GM12892 (cell line): ENCODE data around the gene PRDM2.

Experiments
- DNase-seq: peaks from one replicate; pipeline ENCODE4 v3.0.0; 2011; ENCODE audit not compliant: insufficient read length
- FAIRE-seq: peaks from 2 replicates; lab custom pipeline; 2011; peaks lifted over from hg19 to GRCh38; lab: Jason Lieb, UNC
- POLR2A ChIP-seq: IDR thresholded peaks from 2 replicates; pipeline ENCODE4 v1.6.1; 2011; ENCODE audit warnings: low read depth, low read length, control low read depth
- POLR2AphosphoS5 ChIP-seq: IDR thresholded peaks from 2 replicates; pipeline ENCODE4 v1.6.1; 2011; ENCODE audit warnings: low read depth, low read length, control low read depth
- TAF1 ChIP-seq: IDR thresholded peaks from 2 replicates; pipeline ENCODE4 v1.6.1; 2011; ENCODE audit warnings: low read depth, mild to moderate bottlenecking, control low read depth, low read length, borderline replicate concordance

Gene PRDM2

GRCh38 chr1:13760340-13760739 is 60.4 kb downstream of the PRDM2 start:
- TF ChIP-seq POLR2AphosphoS5 (no peak), POLR2A (no peak), TAF1 (no peak)
- FAIRE-seq = peak; percentile 27
- DNase-seq = no peak

GRCh38 chr1:13760921-13761320 is 60.9 kb downstream of the PRDM2 start:
- TF ChIP-seq POLR2AphosphoS5 (no peak), POLR2A (no peak), TAF1 (no peak)
- DNase-seq = no peak
- no peak for FAIRE-seq

- FAIRE-seq (no peak), DNase-seq (no peak)
- no peak for TF ChIP-seq POLR2A
- no peak for TF ChIP-seq TAF1
- TF ChIP-seq POLR2AphosphoS5 = no peak
Observed at GRCh38 chr1:13761883-13762282, 61.9 kb downstream of the PRDM2 start.

- TF ChIP-seq TAF1 = no peak
- no peak for TF ChIP-seq POLR2AphosphoS5
- TF ChIP-seq POLR2A = peak; percentile 19; the same call in 1 of the 2 replicates
- no peak for DNase-seq
- FAIRE-seq = no peak
Observed at GRCh38 chr1:13762642-13763041, 62.7 kb downstream of the PRDM2 start.

- FAIRE-seq (peak; percentile 38), DNase-seq (no peak)
- TF ChIP-seq POLR2A (no peak), TAF1 (no peak), POLR2AphosphoS5 (no peak)
Observed at GRCh38 chr1:13763222-13763621, 63.2 kb downstream of the PRDM2 start.

- DNase-seq (no peak), FAIRE-seq (no peak)
- TF ChIP-seq POLR2A (no peak), POLR2AphosphoS5 (no peak), TAF1 (no peak)
Observed at GRCh38 chr1:13763991-13764390, 64.0 kb downstream of the PRDM2 start.

GRCh38 chr1:13764588-13765332 is 64.8 kb downstream of the PRDM2 start:
- no peak for TF ChIP-seq POLR2A
- no peak for TF ChIP-seq POLR2AphosphoS5
- TF ChIP-seq TAF1 = no peak
- no peak for DNase-seq
- no peak for FAIRE-seq

- TF ChIP-seq POLR2AphosphoS5 (no peak), POLR2A (no peak), TAF1 (no peak)
- FAIRE-seq = peak; percentile 17
- DNase-seq = no peak
Observed at GRCh38 chr1:13766592-13767564, 66.9 kb downstream of the PRDM2 start.

GRCh38 chr1:13769212-13769611 is 69.2 kb downstream of the PRDM2 start:
- DNase-seq (no peak), FAIRE-seq (no peak)
- no peak for TF ChIP-seq POLR2A
- no peak for TF ChIP-seq POLR2AphosphoS5
- TF ChIP-seq TAF1 = no peak

GRCh38 chr1:13769830-13770229 is 69.8 kb downstream of the PRDM2 start:
- TF ChIP-seq TAF1 (no peak), POLR2AphosphoS5 (no peak), POLR2A (no peak)
- FAIRE-seq (no peak), DNase-seq (no peak)

- peak; percentile 57 for FAIRE-seq
- no peak for DNase-seq
- TF ChIP-seq POLR2AphosphoS5 = no peak
- TF ChIP-seq POLR2A = no peak
- no peak for TF ChIP-seq TAF1
Observed at GRCh38 chr1:13770743-13771142, 70.8 kb downstream of the PRDM2 start.
